NT2/D1 (cell line): ENCODE data around the gene RUNX1.
"Not testable (repeated sequence)": the region's sequence is repeated elsewhere in the genome, so short reads cannot be mapped to it uniquely, and the experiment has no call there.

Source experiments
- DNase-seq: peaks from one replicate; pipeline ENCODE4 v3.0.0-alpha.2; 2011; ENCODE audit warnings: low read depth, low spot score
- H3K27me3 ChIP-seq: 2 replicates; pipeline ENCODE4 v1.6.0; 2011; ENCODE audit warnings: mild to moderate bottlenecking; ENCODE audit not compliant: insufficient read length, insufficient read depth
- H3K36me3 ChIP-seq: 2 replicates; pipeline ENCODE4 v1.6.1; 2011; ENCODE audit warnings: mild to moderate bottlenecking, low read length, mixed read lengths; ENCODE audit not compliant: insufficient read depth, insufficient read length
- H3K4me1 ChIP-seq: 2 replicates; pipeline ENCODE4 v1.5.1; 2011; ENCODE audit not compliant: insufficient read depth, insufficient read length
- H3K4me3 ChIP-seq: 2 replicates; pipeline ENCODE4 v1.5.1; 2011; ENCODE audit warnings: low read depth; ENCODE audit not compliant: insufficient read length
- H3K9ac ChIP-seq: 2 replicates; pipeline ENCODE4 v1.6.0; 2011; ENCODE audit warnings: low read depth; ENCODE audit not compliant: insufficient read length
- H3K9me3 ChIP-seq: 2 replicates; pipeline ENCODE4 v1.5.1; 2011; ENCODE audit warnings: mild to moderate bottlenecking, low read length; ENCODE audit not compliant: insufficient read depth
- SUZ12 ChIP-seq: IDR thresholded peaks from 2 replicates; pipeline ENCODE4 v1.6.1; 2011; ENCODE audit not compliant: insufficient read length, insufficient read depth; ENCODE audit errors: extremely low read depth
- YY1 ChIP-seq: IDR thresholded peaks from 2 replicates; pipeline ENCODE4 v1.6.1; 2011; ENCODE audit not compliant: insufficient read length, insufficient read depth
- ZNF274 ChIP-seq: IDR thresholded peaks from 2 replicates; pipeline ENCODE4 v1.6.1; 2011; ENCODE audit warnings: mild to moderate bottlenecking, low read depth, low read length

Gene RUNX1

DNA sequence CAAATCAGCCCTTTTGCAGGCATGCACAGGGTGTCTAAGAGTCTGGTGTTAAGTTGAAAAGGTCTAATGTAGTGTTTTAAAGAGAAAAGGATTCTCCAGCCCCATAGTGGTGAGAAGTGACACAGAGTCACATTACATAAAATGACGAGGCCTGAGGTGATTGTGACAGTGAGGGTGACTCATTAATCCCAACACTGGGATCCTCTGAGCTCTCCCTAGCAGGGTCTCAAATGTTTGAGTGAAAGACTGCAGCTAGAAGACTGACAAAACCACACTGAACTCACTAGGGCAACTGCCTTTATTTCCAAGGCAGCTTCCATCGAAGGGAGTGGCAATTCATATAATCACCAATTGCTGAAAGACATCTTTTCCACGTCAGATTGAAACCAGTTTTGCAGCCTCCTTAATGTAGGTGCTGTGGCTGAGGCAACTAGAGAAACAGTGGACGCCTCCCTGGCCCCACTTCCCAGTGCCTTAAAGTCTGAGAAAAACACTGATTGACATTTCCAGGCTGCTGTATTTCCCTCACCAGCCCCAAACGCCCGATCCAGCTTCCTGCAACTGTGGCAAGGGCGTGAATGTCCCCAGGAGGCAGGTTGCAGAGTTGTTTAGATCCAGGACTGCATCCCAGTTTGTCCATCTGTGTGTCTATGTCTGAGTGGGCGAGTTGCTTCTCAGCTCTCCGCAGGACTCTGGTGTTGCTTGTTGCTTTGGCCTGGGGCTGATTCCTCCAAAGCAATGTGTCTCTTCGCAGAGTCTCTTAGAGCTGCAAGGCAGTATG is 81.4 kb downstream of the RUNX1 start:
- Histone ChIP-seq H3K9ac (no peak overlapping the region), H3K36me3 (no peaks in the 10 kb centered on the region), H3K4me1 (peaks cover 7% of the 10 kb centered on the region), H3K27me3 (no peaks in the 10 kb centered on the region), H3K4me3 (no peak overlapping the region), H3K9me3 (no peaks in the 10 kb centered on the region)
- TF ChIP-seq YY1 (no peak), SUZ12 (no peak), ZNF274 (no peak)
- no peak for DNase-seq

DNA sequence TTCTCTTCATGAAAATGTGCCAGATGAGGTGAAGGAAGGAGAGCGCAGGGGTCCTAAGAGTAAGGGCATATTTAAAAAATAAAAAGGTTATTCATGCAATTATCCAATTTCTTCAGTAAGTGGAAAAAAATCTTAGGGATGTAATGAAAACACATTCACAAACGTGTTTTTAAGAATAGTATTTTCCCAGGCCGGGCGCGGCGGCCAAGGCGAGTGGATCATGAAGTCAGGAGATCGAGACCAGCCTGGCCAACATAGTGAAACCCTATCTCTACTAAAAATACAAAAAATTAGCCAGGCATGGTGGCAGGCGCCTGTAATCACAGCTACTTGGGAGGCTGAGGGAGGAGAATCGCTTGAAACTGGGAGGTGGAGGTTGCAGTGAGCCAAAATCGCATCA is 82.2 kb downstream of the RUNX1 start:
- not testable (repeated sequence) for H3K4me1 ChIP-seq, H3K27me3 ChIP-seq, H3K9ac ChIP-seq, H3K9me3 ChIP-seq, H3K36me3 ChIP-seq, DNase-seq, H3K4me3 ChIP-seq

DNA sequence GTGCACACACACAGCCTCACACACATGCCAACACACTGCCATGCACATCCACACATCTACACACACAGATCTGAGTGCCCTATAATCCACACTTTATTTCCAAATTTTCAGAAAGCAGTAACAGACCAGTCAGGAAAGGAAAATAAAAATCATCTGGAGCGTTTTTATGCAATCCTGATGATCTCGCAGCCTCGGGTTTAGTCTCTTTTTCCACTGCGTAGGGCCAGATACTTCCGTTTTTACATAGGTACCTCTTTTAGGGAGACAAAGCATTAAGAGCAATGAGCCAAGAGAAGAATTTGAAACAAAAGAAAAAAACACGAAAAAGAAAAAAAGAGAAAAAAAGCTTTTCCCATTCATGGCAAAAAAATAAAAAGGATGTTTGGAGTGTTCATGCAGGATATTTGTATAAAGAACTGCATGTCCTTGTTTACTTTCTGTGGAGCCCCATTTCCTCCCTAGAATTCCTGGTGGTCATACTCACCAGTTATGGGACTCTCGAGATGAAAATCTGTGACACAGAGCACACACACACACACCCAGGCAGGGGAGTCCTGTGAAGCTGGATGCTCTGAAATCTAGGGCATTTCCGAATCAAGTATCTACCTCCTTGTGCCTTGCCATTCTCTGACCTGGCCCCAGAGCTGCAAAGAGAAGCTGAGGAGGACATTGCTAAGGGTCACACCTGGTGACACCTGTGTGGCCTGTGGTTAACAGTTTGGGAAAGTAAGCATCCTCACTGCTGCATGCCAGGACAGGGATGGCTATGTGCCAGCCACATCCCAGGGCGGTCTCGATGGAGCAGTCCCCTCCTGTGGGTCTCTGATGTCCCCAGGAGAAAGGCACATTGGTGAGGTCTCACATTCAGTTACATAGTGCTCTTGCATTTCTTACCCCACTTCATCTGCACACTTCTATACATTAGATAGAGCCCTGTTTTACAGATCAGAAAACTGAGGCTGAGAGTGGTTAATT is 83.6 kb downstream of the RUNX1 start:
- TF ChIP-seq ZNF274 (no peak), SUZ12 (no peak), YY1 (no peak)
- no peaks in the 10 kb centered on the region for H3K36me3 ChIP-seq

DNA sequence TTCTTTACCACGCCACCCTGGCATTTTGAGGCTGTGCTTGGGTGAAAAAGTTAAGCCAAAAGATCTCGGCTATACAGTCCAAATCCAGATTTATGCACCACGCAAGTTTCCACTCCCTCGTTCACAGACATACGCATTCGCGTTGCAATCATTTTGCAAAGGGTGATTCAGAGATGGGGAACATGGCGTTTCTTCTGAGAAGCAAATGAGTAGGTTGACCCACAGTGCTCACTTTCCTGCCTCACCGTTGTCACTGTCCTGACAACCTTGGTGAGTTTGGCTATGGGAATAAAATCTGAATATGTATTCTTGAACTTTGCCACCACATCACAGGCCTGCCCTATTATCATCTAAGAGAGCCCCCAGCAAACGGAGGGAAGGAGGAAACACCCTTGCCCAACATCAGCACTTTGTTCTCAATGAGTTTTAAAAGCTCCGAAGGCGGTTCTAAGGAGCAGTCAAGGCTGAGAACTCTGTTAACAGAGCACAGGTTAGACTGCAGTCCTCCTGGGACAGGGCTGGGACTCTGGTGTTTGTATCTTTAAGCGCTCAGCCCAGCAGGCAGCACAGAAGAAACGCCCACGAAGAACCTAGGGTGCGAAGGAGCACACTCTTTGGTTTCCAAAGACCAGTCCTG is 86.4 kb downstream of the RUNX1 start:
- no peaks in the 10 kb centered on the region for H3K9me3 ChIP-seq
- no peaks in the 10 kb centered on the region for H3K36me3 ChIP-seq
- H3K4me3 ChIP-seq = no peak overlapping the region
- TF ChIP-seq YY1 (no peak), SUZ12 (no peak), ZNF274 (no peak)
- H3K27me3 ChIP-seq = no peaks in the 10 kb centered on the region
- DNase-seq = no peak
- peaks cover 14% of the 10 kb centered on the region for H3K4me1 ChIP-seq
- no peak overlapping the region for H3K9ac ChIP-seq

More for the DNA sequence above, 83.6 kb downstream of the RUNX1 start:
- Histone ChIP-seq H3K4me3 (no peak overlapping the region), H3K9me3 (no peaks in the 10 kb centered on the region), H3K4me1 (peaks cover 7% of the 10 kb centered on the region), H3K9ac (no peak overlapping the region), H3K27me3 (no peaks in the 10 kb centered on the region)
- no peak for DNase-seq

DNA sequence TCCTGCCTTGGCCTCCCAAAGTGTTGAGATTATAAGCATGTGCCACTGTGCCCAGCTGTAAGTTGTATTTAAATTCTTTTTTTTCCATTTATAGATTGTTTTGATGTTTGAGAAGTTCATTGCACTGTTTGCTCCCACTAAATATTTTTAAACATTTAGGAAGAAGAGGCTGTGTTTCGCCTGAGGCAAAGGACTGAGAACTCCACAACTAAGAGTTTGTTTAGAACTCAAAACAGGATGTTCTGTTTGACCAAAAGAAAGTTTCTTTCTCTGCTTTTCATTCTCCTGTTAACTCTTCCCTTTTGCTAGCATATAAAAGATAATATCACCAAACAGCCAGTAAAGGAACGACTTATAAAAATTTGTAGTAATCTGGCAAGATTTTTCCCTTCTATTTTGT is 87.0 kb downstream of the RUNX1 start:
- no peak for TF ChIP-seq ZNF274
- TF ChIP-seq YY1 = no peak
- TF ChIP-seq SUZ12 = no peak
- no peak for DNase-seq
- Histone ChIP-seq H3K36me3 (no peaks in the 10 kb centered on the region), H3K4me1 (peaks cover 12% of the 10 kb centered on the region), H3K9me3 (no peaks in the 10 kb centered on the region), H3K4me3 (no peak overlapping the region), H3K27me3 (no peaks in the 10 kb centered on the region), H3K9ac (no peak overlapping the region)

DNA sequence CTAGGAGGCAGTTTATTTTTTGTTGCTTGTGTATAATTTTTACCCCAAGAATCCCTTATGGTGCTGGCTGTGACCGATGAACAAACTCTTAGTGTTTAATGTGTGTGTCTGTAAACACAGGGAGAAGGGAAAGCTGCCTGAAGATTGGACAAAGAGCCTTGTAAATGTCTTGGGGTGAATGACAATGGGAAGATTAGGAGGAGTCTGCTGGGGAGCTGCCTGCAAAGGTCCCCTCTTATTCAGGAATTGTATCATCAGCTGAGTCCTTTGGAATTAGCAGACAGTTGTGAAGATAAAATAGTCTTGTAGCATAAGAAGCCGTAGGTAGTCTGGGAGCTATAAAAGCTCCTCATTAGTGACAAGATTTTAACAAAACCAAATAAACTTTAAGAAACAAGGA is 88.4 kb downstream of the RUNX1 start:
- H3K4me3 ChIP-seq = no peak overlapping the region
- DNase-seq = peak; percentile 74
- TF ChIP-seq ZNF274 (no peak), SUZ12 (no peak)
- H3K9ac ChIP-seq = no peak overlapping the region
- H3K36me3 ChIP-seq = no peaks in the 10 kb centered on the region
- no peaks in the 10 kb centered on the region for H3K27me3 ChIP-seq
- peaks cover 12% of the 10 kb centered on the region for H3K4me1 ChIP-seq
- H3K9me3 ChIP-seq = no peaks in the 10 kb centered on the region

DNA sequence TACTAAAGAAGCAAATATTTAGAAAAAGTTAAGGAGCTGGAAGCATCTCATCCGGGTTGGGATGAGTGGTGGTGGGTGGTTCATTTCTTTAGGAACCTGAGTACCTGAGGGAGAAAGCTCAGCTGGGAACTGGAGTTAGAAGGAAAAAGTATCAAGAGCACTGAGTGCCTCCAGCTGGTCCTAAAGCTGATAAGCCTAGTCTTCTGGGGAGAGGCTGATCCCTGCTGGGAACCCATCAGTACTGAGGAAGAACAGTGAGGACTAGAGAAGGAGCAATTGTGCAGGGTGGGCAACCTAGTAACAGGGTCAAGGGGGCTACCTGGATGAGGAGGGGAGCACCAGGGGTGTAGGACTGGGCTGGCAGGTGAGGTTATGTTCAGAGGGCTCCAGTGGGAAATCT is 89.5 kb downstream of the RUNX1 start:
- no peak for DNase-seq
- H3K9ac ChIP-seq = no peak overlapping the region
- no peaks in the 10 kb centered on the region for H3K9me3 ChIP-seq
- H3K4me3 ChIP-seq = no peak overlapping the region
- no peaks in the 10 kb centered on the region for H3K27me3 ChIP-seq
- peaks cover 12% of the 10 kb centered on the region for H3K4me1 ChIP-seq
- no peaks in the 10 kb centered on the region for H3K36me3 ChIP-seq
- no peak for TF ChIP-seq SUZ12
- no peak for TF ChIP-seq YY1
- TF ChIP-seq ZNF274 = no peak
